Thyroid gland (tissue), 4 donors: ENCODE measurements around the gene ZNF98. TPM values are rescaled to one million over a fixed set of nuclear protein-coding genes. Genes with fewer than 3 reads are reported as not detected.

Source experiments
- DNase-seq, 2 donors: peaks; one replicate each; pipeline ENCODE4 v3.0.0-alpha.2; 2019
- H3K27ac ChIP-seq, 3 donors: fragments of 200-600 bp; sonication (generic); 1 replicate in 2 of 3; 2 replicates in 1 of 3; pipeline ENCODE4 v1.5.1; 2016 to 2019; ENCODE audit warnings: mild to moderate bottlenecking in 1 of 3, moderate library complexity in 1 of 3
- H3K27me3 ChIP-seq: fragments of 200-600 bp; sonication (generic); one replicate; pipeline ENCODE4 v1.5.1; 2019
- H3K36me3 ChIP-seq, 2 donors: fragments of 200-600 bp; sonication (generic); one replicate each; pipeline ENCODE4 v1.5.1; 2016 to 2019
- H3K4me1 ChIP-seq, 2 donors: fragments of 200-600 bp; sonication (generic); one replicate each; pipeline ENCODE4 v1.5.1; 2017 to 2019
- H3K4me3 ChIP-seq, 3 donors: fragments of 200-600 bp; sonication (generic); replicated peaks in 1 of 3; 1 replicate in 2 of 3; 2 replicates in 1 of 3; pipeline ENCODE4 v1.5.1; 2016; ENCODE audit warnings: mild to moderate bottlenecking in 1 of 3
- H3K9me3 ChIP-seq: fragments of 200-600 bp; sonication (generic); one replicate; pipeline ENCODE4 v1.5.1; 2017
- CTCF ChIP-seq, 6 experiments: fragments of 200-600 bp in 3 of 6; fragments of 450-650 bp in 3 of 6; sonication (generic) in 3 of 6; IDR thresholded peaks; one replicate each; pipeline ENCODE4 v1.5.1; 2016 to 2019; ENCODE audit warnings: antibody characterized with exemption in 6 of 6, mild to moderate bottlenecking in 2 of 6, inconsistent platforms in 1 of 6, moderate library complexity in 1 of 6
- POLR2A ChIP-seq, 2 donors: fragments of 450-650 bp; IDR thresholded peaks; one replicate each; pipeline ENCODE4 v1.6.1; 2017; ENCODE audit warnings: antibody characterized with exemption in 2 of 2, mild to moderate bottlenecking in 2 of 2, moderate library complexity in 1 of 2
- WGBS, 2 donors: methylation state at CpG; one replicate each; pipeline ENCODE4 v1.1.5; 2017; 5-methylcytosine and 5-hydroxymethylcytosine counted together
- intact Hi-C: fragments of 100-400 bp; cut with DNase I; formaldehyde crosslinking; loops from one replicate; pipeline ENCODE4 v1.15.1; 2023
- total RNA-seq, 4 donors: library from RNA; depleted of rRNA; stranded (reverse); fragments of >200 nt; gene quantifications; one replicate each; pipeline ENCODE4 v1.2.3, GENCODE V29; 2016

The ZNF98 gene
- total RNA-seq: 10 to 100 TPM in 2 of 4 donors, 1 to 10 TPM in 2; 4.1 to 11.8 (median 7.8) TPM

- H3K9me3 ChIP-seq: no peaks in the 10 kb centered on the region
- H3K36me3 ChIP-seq: no peaks in the 10 kb centered on the region
- peak within 1 kb of the TSS in 1 of 3 donors; percentile 45 for H3K27ac ChIP-seq
- no peaks in the 10 kb centered on the region for H3K4me1 ChIP-seq
- WGBS, 2 donors: 1 to 3% methylated on average over 16 of the region's 16 CpGs
- H3K27me3 ChIP-seq: no peaks in the 10 kb centered on the region
- H3K4me3 ChIP-seq: peak within 1 kb of the TSS in 1 of 3 donors; percentile 46
- TF ChIP-seq POLR2A (IDR thresholded peaks at IDR 0.05) (no peak), CTCF (IDR thresholded peaks at IDR 0.05) (no peak)
- DNase-seq: peak; percentile 90 to 91
- intact Hi-C loops: no loop called here
Measured at GRCh38 chr19:22422211-22422610, at the start of gene ZNF98. ZNF98 (minus strand) TSS chr19:22422346; CDS start chr19:22422224, 122 bp downstream.

- Histone ChIP-seq H3K4me3 (no peak overlapping the region), H3K27me3 (no peaks in the 10 kb centered on the region), H3K4me1 (no peaks in the 10 kb centered on the region), H3K9me3 (no peaks in the 10 kb centered on the region), H3K36me3 (no peaks in the 10 kb centered on the region), H3K27ac (no peak overlapping the region)
- 79 to 80% methylated on average over 3 of the region's 3 CpGs for WGBS, 2 donors
- DNase-seq: no peak
- TF ChIP-seq CTCF (IDR thresholded peaks at IDR 0.05): no peak
- TF ChIP-seq POLR2A (IDR thresholded peaks at IDR 0.05): no peak
- intact Hi-C loops: no loop called here
Measured at GRCh38 chr19:22446605-22447004, 24.5 kb upstream of the ZNF98 start.

- no peaks in the 10 kb centered on the region for H3K9me3 ChIP-seq
- DNase-seq: no peak
- intact Hi-C loops: no loop called here
Measured at GRCh38 chr19:22438011-22438410, 15.9 kb upstream of the ZNF98 start.

GRCh38 chr19:22427960-22428913 is 6.1 kb upstream of the ZNF98 start:
- Histone ChIP-seq H3K27me3 (no peaks in the 10 kb centered on the region), H3K4me3 (peak overlapping the region; percentile 15 to 38 (median 28)), H3K4me1 (no peaks in the 10 kb centered on the region), H3K9me3 (no peaks in the 10 kb centered on the region), H3K36me3 (no peaks in the 10 kb centered on the region), H3K27ac (peak overlapping the region; percentile 74 to 86 (median 79))
- TF ChIP-seq CTCF (IDR thresholded peaks at IDR 0.05) (peak in 1 of 6 experiments; percentile 33), POLR2A (IDR thresholded peaks at IDR 0.05) (peak in 1 of 2 donors; percentile 84)
- DNase-seq: peak; percentile 80 to 87
- intact Hi-C loops: no loop called here
- WGBS, 2 donors: 9 to 10% methylated on average over 10 to 18 of the region's 60 CpGs

More at GRCh38 chr19:22438011-22438410, 15.9 kb upstream of the ZNF98 start:
- no peak overlapping the region for H3K4me3 ChIP-seq
- H3K27ac ChIP-seq: no peak overlapping the region
- no peaks in the 10 kb centered on the region for H3K36me3 ChIP-seq
- H3K4me1 ChIP-seq: no peaks in the 10 kb centered on the region
- TF ChIP-seq POLR2A (IDR thresholded peaks at IDR 0.05) (no peak), CTCF (IDR thresholded peaks at IDR 0.05) (no peak)
- WGBS, 2 donors: 71 to 97% methylated on average over 2 of the region's 2 CpGs
- H3K27me3 ChIP-seq: no peaks in the 10 kb centered on the region

- H3K4me3 ChIP-seq: peak overlapping the region in 2 of 3 donors; percentile 28 to 38
- H3K36me3 ChIP-seq: no peaks in the 10 kb centered on the region
- 0 to 3% methylated on average over 6 to 10 of the region's 19 CpGs for WGBS, 2 donors
- intact Hi-C loops: no loop called here
- peak; percentile 94 to 97 for DNase-seq
- H3K4me1 ChIP-seq: no peaks in the 10 kb centered on the region
- TF ChIP-seq POLR2A (IDR thresholded peaks at IDR 0.05) (peak in 1 of 2 donors; percentile 49), CTCF (IDR thresholded peaks at IDR 0.05) (no peak)
- no peaks in the 10 kb centered on the region for H3K9me3 ChIP-seq
- no peaks in the 10 kb centered on the region for H3K27me3 ChIP-seq
- peak overlapping the region; percentile 74 to 86 (median 79) for H3K27ac ChIP-seq
Measured at GRCh38 chr19:22427547-22427946, 5.4 kb upstream of the ZNF98 start.
